ENCODE results near the gene RUSC2.
A peak's percentile ranks its signal among the peaks of the same experiment; 100 is the strongest.
"Not testable (repeated sequence)": the region's sequence is repeated elsewhere in the genome, so short reads cannot be mapped to it uniquely, and the experiment has no call there.

RUSC2 gene

DNA sequence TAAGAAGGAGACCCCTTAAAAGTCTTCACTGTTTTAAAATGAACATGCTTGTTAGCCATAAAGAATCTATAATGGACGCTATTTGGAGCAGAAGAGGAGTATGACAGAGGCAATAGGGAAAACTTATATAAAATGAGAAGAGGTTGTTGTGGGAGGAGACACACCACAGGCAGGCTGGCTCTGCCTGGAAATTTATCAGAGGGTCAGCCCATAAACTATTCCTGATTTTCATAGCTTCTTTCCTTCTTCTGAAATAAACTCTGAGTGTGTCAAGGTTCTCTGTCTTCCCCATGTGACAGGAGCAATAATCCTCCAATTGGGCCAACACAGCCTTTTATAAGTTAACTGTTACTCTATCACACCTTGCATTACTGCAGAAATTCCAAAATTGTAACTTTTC is 19.6 kb upstream of the RUSC2 start:
- no peak for TF ChIP-seq CTCF (IDR thresholded peaks at IDR 0.05; ENCODE audit: low read depth, low read length, missing control alignments)
- DNase-seq (ENCODE audit: low read depth), result no peak
- H3K4me3 ChIP-seq (ENCODE audit: low read depth, low read length), result no peak overlapping the region

- no peak overlapping the region for H3K4me3 ChIP-seq (ENCODE audit: low read depth, low read length)
- TF ChIP-seq CTCF (IDR thresholded peaks at IDR 0.05; ENCODE audit: low read depth, low read length, missing control alignments), result no peak
These were observed 19.0 kb upstream of the RUSC2 start for GRCh38 chr9:35470894-35471293.

GRCh38 chr9:35476596-35476995 is 13.3 kb upstream of the RUSC2 start:
- no peak for DNase-seq (ENCODE audit: low read depth)
- H3K4me3 ChIP-seq (ENCODE audit: low read depth, low read length), result no peak overlapping the region
- no peak for TF ChIP-seq CTCF (IDR thresholded peaks at IDR 0.05; ENCODE audit: low read depth, low read length, missing control alignments)

More at GRCh38 chr9:35470894-35471293, 19.0 kb upstream of the RUSC2 start:
- no peak for DNase-seq (ENCODE audit: low read depth)

DNA sequence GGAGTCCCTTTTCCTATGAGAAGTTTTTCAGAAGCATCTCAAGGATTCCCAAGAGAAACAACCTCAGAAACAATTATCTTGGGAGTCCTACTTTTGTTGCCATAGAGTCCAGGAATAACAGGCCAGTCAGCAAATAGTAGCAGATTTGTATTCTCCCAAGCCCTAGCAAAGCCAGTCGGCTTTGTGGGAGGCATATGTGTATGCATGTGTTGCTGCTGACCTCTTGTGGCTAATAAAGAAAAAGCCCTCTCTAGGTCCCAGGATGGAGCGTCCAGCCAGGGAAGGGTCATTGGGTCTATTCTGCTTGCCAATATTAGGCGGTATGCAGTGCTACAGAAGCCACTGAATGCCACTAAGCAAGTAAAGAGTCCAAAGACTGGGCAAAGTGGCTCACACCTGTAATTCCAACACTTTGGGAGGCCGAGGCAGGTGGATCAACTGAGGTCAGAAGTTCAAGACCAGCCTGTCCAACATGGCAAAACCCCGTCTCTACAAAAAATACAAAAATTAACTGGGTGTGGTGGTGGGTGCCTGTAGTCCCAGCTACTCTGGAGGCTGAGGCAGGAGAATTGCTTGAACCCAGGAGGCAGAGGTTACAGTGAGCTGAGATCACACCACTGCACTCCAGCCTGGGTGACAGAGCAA is 12.6 kb upstream of the RUSC2 start:
- TF ChIP-seq CTCF (IDR thresholded peaks at IDR 0.05; ENCODE audit: low read depth, low read length, missing control alignments), result peak; percentile 86
- H3K4me3 ChIP-seq (ENCODE audit: low read depth, low read length), result not testable (repeated sequence)
- peak; percentile 22 for DNase-seq (ENCODE audit: low read depth)

- no peak for DNase-seq (ENCODE audit: low read depth)
- TF ChIP-seq CTCF (IDR thresholded peaks at IDR 0.05; ENCODE audit: low read depth, low read length, missing control alignments), result no peak
- H3K4me3 ChIP-seq (ENCODE audit: low read depth, low read length), result no peak overlapping the region
These were observed 11.0 kb upstream of the RUSC2 start for GRCh38 chr9:35478871-35479270.

- TF ChIP-seq CTCF (IDR thresholded peaks at IDR 0.05; ENCODE audit: low read depth, low read length, missing control alignments), result peak; percentile 72
- H3K4me3 ChIP-seq (ENCODE audit: low read depth, low read length), result no peak overlapping the region
- no peak for DNase-seq (ENCODE audit: low read depth)
These were observed 8.4 kb upstream of the RUSC2 start for GRCh38 chr9:35481347-35481975.

- TF ChIP-seq CTCF (IDR thresholded peaks at IDR 0.05; ENCODE audit: low read depth, low read length, missing control alignments), result no peak
- H3K4me3 ChIP-seq (ENCODE audit: low read depth, low read length), result no peak overlapping the region
- DNase-seq (ENCODE audit: low read depth), result no peak
These were observed 7.8 kb upstream of the RUSC2 start for GRCh38 chr9:35482071-35482470.

Data from GM12864 (cell line).